ENCODE data around the gene DIAPH3.

The DIAPH3 gene

GRCh38 chr13:60019119-60019993 is 144.4 kb downstream of the DIAPH3 start:
- no peak for DNase-seq (ENCODE audit: low spot score)

DNA sequence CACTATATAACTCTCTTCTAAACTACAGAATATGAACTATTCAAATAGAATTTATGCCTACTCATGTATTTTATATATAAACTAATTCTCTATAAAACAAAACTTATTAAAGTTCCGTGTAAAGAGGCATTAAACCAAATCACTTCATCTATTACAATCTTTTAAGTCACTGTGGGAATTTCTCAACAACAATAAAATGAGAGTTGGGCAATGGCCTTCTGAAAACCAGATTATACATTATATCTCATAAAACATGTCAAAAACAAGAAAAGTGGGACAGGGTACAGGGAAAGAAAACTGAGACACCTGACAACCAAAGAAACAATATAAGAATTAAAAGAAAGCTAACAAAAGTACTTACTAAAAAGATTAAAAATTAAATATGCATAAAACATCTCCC is 145.2 kb downstream of the DIAPH3 start:
- no peak for DNase-seq (ENCODE audit: low spot score)

GRCh38 chr13:60016229-60016628 is 147.5 kb downstream of the DIAPH3 start:
- DNase-seq (ENCODE audit: low spot score), result no peak

DNA sequence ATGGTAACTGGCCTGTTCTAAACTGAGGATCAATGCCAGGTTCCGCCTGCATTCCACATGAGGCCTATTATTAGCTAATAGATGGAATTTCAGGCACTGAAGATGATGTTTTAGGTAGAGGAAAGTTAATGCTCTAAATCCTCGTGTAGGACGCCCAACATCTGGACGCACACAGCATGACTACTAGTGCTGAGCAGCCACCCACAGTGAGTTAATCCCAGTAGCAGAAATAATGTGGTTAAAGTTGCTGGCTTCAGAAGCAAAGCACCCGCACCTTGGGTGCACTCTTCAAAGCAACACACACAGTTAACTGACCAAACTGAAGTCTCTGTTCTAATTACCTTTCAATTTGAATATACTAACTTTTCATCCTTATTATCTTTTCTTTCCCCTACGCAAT is 150.6 kb downstream of the DIAPH3 start:
- no peak for DNase-seq (ENCODE audit: low spot score)

- DNase-seq (ENCODE audit: low spot score), result no peak
Observed at GRCh38 chr13:60012488-60012887, 151.2 kb downstream of the DIAPH3 start.

GRCh38 chr13:60009300-60010253 is 154.2 kb downstream of the DIAPH3 start:
- DNase-seq (ENCODE audit: low spot score), result no peak

DNA sequence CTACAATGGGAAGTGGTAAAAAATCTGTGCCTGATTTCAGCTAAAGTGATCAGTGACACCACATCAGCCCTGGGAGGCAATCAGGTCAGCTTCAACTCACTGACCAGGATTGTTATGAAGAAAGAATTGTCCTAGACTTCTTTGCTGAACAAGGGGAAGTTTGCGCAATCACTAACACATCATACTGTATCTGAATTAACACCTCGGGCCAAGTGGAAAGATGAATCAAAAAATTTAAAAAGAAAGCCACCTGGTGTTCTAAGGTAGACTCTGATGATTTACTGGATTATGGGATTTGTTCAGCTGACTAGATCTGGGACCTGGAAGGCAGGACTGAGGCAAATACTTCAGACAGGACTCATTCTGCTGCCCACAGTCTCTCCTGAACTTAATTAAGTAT is 161.8 kb downstream of the DIAPH3 start:
- DNase-seq (ENCODE audit: low spot score), result no peak

DNA sequence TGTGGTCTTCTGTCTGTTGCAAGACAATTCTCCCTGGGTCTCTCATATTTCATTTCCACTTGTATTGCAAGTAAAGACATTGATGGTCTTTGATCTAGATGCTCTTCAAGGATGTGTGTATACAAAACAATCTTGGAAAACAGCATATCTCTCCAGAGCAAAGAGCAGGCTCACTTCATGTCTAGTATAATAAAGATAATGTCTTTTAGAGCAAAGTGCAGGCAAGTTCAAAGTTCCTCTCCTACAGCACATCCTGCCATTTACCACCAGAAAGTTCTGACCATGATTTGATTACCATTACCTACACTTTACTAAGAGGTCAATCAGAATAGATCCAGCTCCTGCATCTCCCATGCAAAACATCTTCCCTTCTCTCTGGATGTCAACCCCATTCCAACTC is 162.8 kb downstream of the DIAPH3 start:
- DNase-seq (ENCODE audit: low spot score), result no peak

DNA sequence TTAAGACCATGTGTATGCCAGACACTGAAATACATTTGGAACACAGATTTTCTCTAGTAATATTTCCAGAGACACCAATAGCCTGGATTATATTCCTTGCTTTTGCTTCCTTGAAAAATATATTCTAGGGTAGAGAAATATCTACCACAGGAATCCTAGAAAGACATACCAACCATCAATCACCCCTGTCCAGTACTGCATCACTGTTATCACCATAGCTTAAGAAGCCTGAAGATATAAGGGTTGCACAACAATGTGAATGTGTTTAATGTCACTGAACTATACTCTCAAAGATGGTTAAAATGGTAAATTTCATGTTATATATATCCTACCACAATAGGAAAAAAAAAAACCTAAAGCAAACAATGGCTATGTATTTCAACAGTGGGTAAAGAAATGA is 163.6 kb downstream of the DIAPH3 start:
- no peak for DNase-seq (ENCODE audit: low spot score)

DNA sequence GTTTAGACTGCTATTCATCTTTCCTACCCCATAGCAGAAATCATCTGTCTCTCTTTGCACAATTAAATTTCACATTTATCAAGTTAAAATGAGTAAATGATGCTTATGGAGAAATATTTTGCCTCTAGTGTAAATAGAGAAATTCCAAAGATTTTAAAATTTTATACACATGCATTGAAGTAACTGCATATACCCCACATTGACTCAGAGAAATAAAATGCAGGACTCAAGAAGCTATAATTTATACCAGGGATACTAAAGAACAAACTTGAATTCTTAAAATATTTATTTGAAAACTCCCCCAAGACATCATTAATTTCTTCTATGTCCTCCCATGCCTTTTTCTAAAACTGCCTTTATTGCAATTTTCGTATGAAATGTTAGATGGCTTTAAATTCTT is 165.8 kb downstream of the DIAPH3 start:
- DNase-seq (ENCODE audit: low spot score), result no peak

DNA sequence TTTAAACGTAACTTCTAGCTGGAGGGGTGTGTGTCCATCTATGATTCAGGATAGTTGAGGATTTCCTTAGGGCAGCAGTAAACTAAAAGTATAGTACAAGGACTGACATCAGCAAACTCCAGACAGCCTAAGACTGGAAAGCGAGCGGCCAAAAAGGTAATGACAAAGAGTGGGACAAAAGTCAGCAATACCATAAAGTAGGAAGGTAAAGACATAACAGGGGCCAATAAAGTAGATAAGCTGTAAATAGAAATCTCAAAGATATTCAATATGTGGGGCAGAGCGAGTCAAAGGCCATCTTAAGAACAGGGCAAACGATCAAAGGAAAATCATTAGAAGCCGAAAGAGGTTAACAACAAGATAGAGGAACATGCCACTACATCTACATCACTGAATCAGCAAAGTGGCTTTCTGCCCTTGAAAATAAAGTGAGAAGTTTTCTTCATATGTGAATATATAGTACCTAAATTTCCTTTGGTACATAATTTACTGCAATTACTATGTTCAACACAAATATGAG is 167.2 kb downstream of the DIAPH3 start:
- no peak for DNase-seq (ENCODE audit: low spot score)

DNA sequence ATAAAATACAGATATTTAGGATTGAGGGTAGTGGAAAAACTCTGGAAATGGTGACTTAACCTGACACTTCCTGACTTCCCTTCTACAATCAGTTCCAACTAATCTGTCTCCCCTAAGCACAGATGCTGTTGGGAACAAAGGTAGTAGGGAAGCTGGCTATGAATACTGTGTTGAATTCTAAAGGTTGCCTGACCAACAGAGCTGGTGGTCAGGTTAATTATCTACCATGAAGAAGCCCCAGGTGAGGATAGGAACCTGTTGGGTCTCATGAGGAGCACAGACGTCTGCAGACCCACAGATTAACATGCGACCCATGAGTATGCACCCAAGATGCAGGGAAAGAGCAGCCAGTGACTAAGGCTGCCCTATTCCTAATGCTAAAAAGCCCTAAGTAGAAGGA is 172.3 kb downstream of the DIAPH3 start:
- no peak for DNase-seq (ENCODE audit: low spot score)

DNA sequence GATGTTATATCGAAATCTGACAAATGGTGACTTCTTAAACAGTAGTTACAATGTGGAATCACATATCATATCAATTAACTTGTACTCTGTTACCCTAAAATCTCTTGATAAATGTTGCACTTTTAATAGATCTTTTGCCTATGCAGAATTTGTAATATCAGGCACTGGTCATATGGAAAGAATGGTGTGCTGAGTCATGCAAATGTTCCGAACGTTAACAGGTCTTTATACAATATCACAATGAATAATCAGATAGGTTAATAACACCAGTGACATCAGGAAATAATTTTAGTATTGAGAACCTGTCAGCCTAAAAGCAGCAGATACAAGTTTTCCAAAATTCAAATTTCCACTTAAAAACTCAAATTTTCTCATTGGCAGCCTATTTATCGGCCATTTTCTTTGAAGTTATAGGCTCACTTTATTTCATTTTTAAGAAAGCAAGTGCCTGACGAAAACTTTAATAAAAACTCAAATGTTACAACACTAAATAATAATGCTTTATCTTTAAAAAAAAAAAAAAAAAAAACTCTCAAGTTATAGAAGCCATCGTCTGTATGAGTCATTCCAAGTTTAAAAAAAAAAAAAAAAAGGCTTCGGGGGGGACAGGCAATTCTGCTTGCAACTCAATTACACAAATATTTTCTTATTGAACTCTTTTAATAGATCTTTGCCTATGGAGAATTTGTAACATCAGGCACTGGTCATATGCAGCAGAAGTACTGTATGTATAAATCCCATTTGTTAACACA is 180.9 kb downstream of the DIAPH3 start:
- DNase-seq (ENCODE audit: low spot score), result no peak

DNA sequence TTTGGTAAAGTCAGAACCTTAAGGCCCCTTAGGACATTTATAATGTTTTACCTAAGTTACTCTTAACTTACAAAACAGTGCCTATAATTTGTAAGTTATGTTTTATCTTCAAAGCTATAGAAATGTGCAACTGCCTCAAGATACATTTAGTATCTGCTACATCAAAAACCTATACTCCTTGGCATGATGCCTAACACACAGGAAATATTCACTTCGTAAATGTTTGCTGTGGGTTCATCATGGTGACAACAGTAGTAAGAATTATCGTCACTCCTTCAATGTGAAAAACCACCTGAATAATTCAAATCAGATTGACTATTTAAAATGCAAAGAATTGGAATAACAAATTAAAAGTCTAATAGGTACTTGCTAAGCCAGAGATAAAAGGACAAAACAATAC is 184.1 kb downstream of the DIAPH3 start:
- no peak for DNase-seq (ENCODE audit: low spot score)

- DNase-seq (ENCODE audit: low spot score), result no peak
Observed at GRCh38 chr13:59978862-59979261, 184.9 kb downstream of the DIAPH3 start.

DNA sequence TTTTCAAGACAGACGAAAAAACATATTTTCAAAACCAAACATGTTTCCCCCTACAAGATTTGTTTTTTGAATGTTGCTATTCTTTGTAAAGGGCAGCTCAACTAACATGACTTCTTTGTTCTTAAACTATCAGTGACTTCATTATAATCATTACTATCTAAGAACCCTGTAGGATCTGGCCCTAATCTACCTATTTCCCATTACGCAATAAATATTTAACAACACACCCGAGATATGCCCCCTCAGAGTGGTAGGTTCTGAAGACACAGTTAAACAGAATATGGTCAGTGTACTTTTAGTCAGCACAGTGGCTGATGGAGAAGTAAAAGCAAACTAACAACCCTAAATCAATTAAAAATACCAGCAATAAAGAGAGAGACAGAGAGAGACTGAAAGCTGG is 186.9 kb downstream of the DIAPH3 start:
- DNase-seq (ENCODE audit: low spot score), result no peak

DNA sequence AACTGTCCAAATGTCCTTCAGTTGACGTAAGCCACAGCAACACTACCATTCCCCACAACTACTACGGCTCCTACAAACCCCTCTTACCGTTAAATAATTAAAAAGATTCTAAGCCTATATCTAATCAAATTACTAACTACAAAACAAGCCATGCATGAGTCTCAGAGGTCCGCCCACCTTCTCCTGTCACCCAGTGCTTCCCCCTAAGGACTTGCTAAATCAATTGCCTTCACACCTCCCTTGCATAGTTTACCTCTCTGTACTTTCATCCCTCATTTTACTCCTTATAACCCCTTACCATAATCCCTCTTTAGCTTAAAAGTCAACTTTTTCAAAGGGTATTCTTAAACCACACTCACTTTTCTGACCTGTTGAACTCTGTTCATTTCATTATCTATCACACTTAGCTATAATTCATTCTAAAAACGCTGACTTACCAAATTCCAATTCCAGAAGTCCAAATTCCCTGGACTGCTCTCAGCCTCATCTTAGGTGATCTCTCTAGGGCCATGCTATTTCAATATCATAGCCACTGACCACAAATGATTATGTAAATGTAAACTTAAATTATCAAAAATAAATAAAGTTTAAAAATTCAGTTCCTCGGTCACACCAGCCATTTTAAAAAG is 187.8 kb downstream of the DIAPH3 start:
- DNase-seq (ENCODE audit: low spot score), result no peak

DNA sequence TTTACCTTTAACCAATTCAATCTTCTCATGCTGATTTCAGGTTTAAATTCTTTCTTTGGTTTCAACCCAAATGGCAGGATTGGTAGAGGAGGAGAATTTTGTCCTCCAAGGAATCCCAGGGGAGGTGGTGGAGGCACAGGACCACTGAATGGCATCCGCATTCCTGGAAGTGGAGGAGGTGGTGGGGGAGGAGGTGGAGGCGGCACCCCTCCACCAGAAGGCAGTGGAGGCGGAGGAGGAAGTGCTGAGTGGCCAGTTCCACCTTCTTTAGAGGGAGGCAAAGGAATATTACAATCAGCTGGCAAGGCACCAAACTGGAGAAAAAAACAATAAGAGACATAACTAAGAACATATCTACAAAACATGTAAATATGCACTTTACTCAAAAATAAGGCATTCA is 192.9 kb downstream of the DIAPH3 start:
- no peak for DNase-seq (ENCODE audit: low spot score)

DNA sequence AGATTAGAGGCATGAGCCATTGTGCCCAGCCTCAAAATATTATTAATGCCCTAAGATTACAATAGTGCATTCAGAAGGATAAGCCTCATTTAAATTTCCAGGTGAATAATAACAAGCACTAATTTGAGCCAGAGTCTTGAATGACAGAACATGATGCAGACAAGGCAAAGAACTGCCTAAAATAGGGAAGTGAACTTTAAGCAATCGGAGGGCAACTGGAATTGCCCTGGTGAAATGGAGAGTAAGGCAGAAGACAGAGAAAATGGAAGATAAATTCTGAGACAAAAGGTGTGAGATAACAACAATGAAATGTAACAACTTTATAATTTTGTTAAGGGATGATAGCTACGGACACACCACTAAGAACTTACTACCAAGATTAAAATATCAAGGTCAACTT is 199.9 kb downstream of the DIAPH3 start:
- DNase-seq (ENCODE audit: low spot score), result no peak

DNA sequence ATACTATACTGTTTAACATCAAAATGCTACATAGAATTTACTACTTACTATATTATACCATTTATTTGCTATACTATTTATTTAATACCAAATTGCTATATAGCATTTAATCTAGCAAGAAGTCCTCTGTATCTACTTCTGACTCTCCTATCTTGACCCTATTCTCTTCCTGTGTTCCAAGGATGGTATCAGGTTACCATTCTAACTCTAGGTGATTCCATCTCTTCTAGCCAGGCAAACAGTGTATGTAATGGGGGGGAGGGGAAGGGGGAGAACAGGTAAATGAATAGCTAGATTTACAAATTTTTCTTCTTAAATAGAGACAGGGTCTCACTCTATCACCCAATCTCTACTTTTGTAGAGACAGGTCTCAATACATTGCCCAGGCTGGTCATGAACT is 200.3 kb downstream of the DIAPH3 start:
- DNase-seq (ENCODE audit: low spot score), result no peak

GRCh38 chr13:59962343-59962742 is 201.4 kb downstream of the DIAPH3 start:
- DNase-seq (ENCODE audit: low spot score), result no peak

GRCh38 chr13:59960683-59961082 is 203.0 kb downstream of the DIAPH3 start:
- DNase-seq (ENCODE audit: low spot score), result no peak

Measured in ecto neural progenitor cell (in vitro differentiated cells).